Camera-type eye (tissue), 1 donor: ENCODE data around the gene CXCL1. TPM values are rescaled to one million over a fixed set of nuclear protein-coding genes. Genes with fewer than 3 reads are reported as not detected.

Experiments used
- total RNA-seq: library from RNA; depleted of rRNA; stranded (reverse); fragments of >200 nt; gene quantifications from one replicate; pipeline ENCODE4 v1.2.3, GENCODE V29; 2014

Gene CXCL1
- total RNA-seq: 2.7 TPM

GRCh38 chr4:73869130-73870055, at the start of gene CXCL1:
Gene CXCL1, plus strand, starts transcription at chr4:73869393. Its CDS starts 78 bp downstream, at chr4:73869471.

GRCh38 chr4:73836373-73837279, 32.6 kb upstream of the CXCL1 start, which contains the start of gene CXCL6:
Gene CXCL6, plus strand, starts transcription at chr4:73836678. Its CDS starts 73 bp downstream, at chr4:73836751.

DNA sequence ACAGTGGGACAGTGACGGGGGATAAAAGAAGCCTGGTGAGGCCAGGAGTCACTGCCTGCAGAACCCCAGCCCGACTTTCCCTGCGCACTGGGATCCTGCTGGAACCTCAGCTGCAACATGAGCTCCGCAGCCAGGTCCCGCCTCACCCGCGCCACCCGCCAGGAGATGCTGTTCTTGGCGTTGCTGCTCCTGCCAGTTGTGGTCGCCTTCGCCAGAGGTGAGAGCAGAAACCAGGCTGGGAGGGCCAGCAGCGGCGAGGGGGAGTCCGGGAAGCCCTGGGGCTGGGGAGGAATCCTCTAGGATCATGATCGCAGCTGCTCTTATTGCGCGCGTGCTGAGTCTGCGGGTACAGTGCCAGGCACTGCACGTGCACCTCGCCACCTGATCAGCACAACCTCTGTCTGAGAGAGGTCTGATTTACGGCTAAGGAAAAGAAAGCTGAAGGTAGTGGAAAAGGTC, 15.9 kb upstream of the CXCL1 start, which contains the start of gene PF4V1:
TSS of gene PF4V1 (plus strand) at position 51 of the 459 bp plus-strand sequence. CDS start at position 118, 67 bp downstream.

Other genes with a start within 250 kb of the CXCL1 start
- 4.2 TPM for gene RASSF6, start 249.0 kb upstream of the CXCL1 start, total RNA-seq
- gene CXCL8, start 128.8 kb upstream of the CXCL1 start, total RNA-seq: 4.7 TPM
- gene CXCL6, start 32.7 kb upstream of the CXCL1 start, total RNA-seq: not detected
- not detected for gene PF4V1, start 16.1 kb upstream of the CXCL1 start, total RNA-seq
- 4.5 TPM for gene PF4, start 112.6 kb downstream of the CXCL1 start, total RNA-seq
- 17.5 TPM for gene PPBP, start 118.8 kb downstream of the CXCL1 start, total RNA-seq
- gene CXCL5, start 129.3 kb downstream of the CXCL1 start, total RNA-seq: 0.44 TPM
- 1.5 TPM for gene CXCL3, start 169.3 kb downstream of the CXCL1 start, total RNA-seq
- gene CXCL2, start 229.8 kb downstream of the CXCL1 start, total RNA-seq: 6.0 TPM